Measurements from ENCODE around the gene SP3. TPM values are rescaled to one million over a fixed set of nuclear protein-coding genes. Genes with fewer than 3 reads are reported as not detected.

The SP3 gene
- total and polyA plus RNA-seq, 4 donors = 14.5 to 183 (median 55.2) TPM

DNA sequence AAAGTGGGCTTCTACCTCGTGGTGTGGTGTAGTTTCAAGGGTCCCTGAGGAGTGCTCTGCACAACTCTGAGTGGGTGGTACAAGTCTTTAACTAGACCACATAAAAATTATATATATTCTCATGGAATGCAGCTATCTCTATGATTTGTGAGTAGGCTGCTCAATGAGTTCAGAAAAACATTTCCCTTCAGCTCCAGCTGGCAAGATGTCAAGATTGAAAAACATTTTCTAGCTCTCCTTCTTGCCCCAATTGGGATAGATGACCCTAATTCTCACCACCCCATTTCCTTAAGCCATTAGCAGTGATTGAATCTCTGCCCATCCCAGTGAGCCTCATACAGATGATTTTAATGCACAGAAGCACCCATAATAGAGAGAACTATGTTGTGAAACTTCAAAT is 28.3 kb upstream of the SP3 start:
- 36 to 77% methylated on average over 1 of the region's 1 CpG for WGBS, 2 donors
- H3K9me3 ChIP-seq (ENCODE audit: control insufficient read depth in 4 of 4, insufficient read depth in 3 of 4, low read length in 3 of 4) = no peaks in the 10 kb centered on the region
- H3K27me3 ChIP-seq (ENCODE audit: control insufficient read depth in 3 of 3, insufficient read depth in 3 of 3, low read length in 2 of 3) = no peaks in the 10 kb centered on the region
- no peak overlapping the region for H3K4me3 ChIP-seq
- no peaks in the 10 kb centered on the region for H3K36me3 ChIP-seq (ENCODE audit: control insufficient read depth in 4 of 4, insufficient read depth in 4 of 4, low read length in 4 of 4)
- peak in 2 of 3 donors; percentile 72 to 75 for DNase-seq
- H3K4me1 ChIP-seq (ENCODE audit: control insufficient read depth in 5 of 5, insufficient read depth in 5 of 5, low read length in 5 of 5) = peaks cover 6 to 77% (median 24%) of the 10 kb centered on the region in 5 donors
- no peak overlapping the region for H3K9ac ChIP-seq (ENCODE audit: insufficient read depth in 1 of 2, low read length in 2 of 2)
- TF ChIP-seq, protein P1, sequence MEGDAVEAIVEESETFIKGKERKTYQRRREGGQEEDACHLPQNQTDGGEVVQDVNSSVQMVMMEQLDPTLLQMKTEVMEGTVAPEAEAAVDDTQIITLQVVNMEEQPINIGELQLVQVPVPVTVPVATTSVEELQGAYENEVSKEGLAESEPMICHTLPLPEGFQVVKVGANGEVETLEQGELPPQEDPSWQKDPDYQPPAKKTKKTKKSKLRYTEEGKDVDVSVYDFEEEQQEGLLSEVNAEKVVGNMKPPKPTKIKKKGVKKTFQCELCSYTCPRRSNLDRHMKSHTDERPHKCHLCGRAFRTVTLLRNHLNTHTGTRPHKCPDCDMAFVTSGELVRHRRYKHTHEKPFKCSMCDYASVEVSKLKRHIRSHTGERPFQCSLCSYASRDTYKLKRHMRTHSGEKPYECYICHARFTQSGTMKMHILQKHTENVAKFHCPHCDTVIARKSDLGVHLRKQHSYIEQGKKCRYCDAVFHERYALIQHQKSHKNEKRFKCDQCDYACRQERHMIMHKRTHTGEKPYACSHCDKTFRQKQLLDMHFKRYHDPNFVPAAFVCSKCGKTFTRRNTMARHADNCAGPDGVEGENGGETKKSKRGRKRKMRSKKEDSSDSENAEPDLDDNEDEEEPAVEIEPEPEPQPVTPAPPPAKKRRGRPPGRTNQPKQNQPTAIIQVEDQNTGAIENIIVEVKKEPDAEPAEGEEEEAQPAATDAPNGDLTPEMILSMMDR (IDR thresholded peaks at IDR 0.05; ENCODE audit: control extremely low read depth, extremely low read depth) = no peak
- no peak for ATAC-seq (ENCODE audit: insufficient read depth, low FRiP score)
- no peak overlapping the region for H3K27ac ChIP-seq (ENCODE audit: low read depth in 1 of 2, low read length in 1 of 2)

GRCh38 chr2:173991856-173992588 is 26.8 kb upstream of the SP3 start:
- Histone ChIP-seq H3K9me3 (ENCODE audit: control insufficient read depth in 4 of 4, insufficient read depth in 3 of 4, low read length in 3 of 4) (no peaks in the 10 kb centered on the region), H3K27ac (ENCODE audit: low read depth in 1 of 2, low read length in 1 of 2) (no peak overlapping the region), H3K36me3 (ENCODE audit: control insufficient read depth in 4 of 4, insufficient read depth in 4 of 4, low read length in 4 of 4) (no peaks in the 10 kb centered on the region), H3K27me3 (ENCODE audit: control insufficient read depth in 3 of 3, insufficient read depth in 3 of 3, low read length in 2 of 3) (no peaks in the 10 kb centered on the region), H3K4me3 (no peak overlapping the region), H3K4me1 (ENCODE audit: control insufficient read depth in 5 of 5, insufficient read depth in 5 of 5, low read length in 5 of 5) (peaks cover 6 to 69% (median 16%) of the 10 kb centered on the region in 5 donors), H3K9ac (ENCODE audit: insufficient read depth in 1 of 2, low read length in 2 of 2) (no peak overlapping the region)
- ATAC-seq (ENCODE audit: insufficient read depth, low FRiP score) (no peak), DNase-seq (peak in 1 of 3 donors; percentile 51)
- TF ChIP-seq, protein P1 (IDR thresholded peaks at IDR 0.05; ENCODE audit: control extremely low read depth, extremely low read depth) = no peak
- 70 to 87% methylated on average over 5 of the region's 5 CpGs for WGBS, 2 donors

GRCh38 chr2:173990970-173991819 is 26.0 kb upstream of the SP3 start:
- Histone ChIP-seq H3K4me1 (ENCODE audit: control insufficient read depth in 5 of 5, insufficient read depth in 5 of 5, low read length in 5 of 5) (peaks cover 7 to 69% (median 16%) of the 10 kb centered on the region in 5 donors), H3K36me3 (ENCODE audit: control insufficient read depth in 4 of 4, insufficient read depth in 4 of 4, low read length in 4 of 4) (no peaks in the 10 kb centered on the region), H3K27ac (ENCODE audit: low read depth in 1 of 2, low read length in 1 of 2) (peak overlapping the region in 1 of 2 donors; percentile 41), H3K4me3 (no peak overlapping the region), H3K9ac (ENCODE audit: insufficient read depth in 1 of 2, low read length in 2 of 2) (peak overlapping the region in 1 of 2 donors; percentile 61), H3K27me3 (ENCODE audit: control insufficient read depth in 3 of 3, insufficient read depth in 3 of 3, low read length in 2 of 3) (no peaks in the 10 kb centered on the region), H3K9me3 (ENCODE audit: control insufficient read depth in 4 of 4, insufficient read depth in 3 of 4, low read length in 3 of 4) (no peaks in the 10 kb centered on the region)
- WGBS, 2 donors = 31 to 39% methylated on average over 13 of the region's 13 CpGs
- ATAC-seq (ENCODE audit: insufficient read depth, low FRiP score) (peak; percentile 56), DNase-seq (peak; percentile 95 to 99 (median 98))
- TF ChIP-seq, protein P1 (IDR thresholded peaks at IDR 0.05; ENCODE audit: control extremely low read depth, extremely low read depth) = no peak
